ENCODE measurements around the gene MRGPRX1.
"Not testable (repeated sequence)": the region's sequence is repeated elsewhere in the genome, so short reads cannot be mapped to it uniquely, and the experiment has no call there.

Gene MRGPRX1

DNA sequence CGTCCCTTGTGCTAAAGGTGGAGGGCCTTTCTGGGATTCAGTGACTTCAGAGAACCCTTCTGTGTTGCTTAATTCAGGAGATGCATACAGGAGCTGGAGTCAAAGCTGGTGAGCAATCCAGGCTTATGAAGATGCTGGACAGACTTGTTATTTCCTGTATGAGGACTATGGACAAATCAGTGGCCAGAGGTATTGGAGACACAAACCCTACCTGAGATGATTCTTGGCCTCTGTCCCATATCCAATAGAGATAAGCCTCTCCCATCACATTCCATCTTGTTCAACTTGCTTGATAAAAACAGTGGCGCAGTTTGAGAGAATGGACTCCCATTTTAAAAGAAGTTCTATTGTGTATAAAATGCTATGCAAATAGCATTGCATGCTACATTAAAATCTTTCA lies at the start of gene MRGPRX1:
MRGPRX1 (minus strand) TSS at position 101 of the 400 bp plus-strand sequence. CDS start 4,630 bp downstream, outside the sequence.
- no peak for DNase-seq

GRCh38 chr11:18987454-18988231 lies 48.4 kb upstream of the MRGPRX1 start:
- no peak for DNase-seq

DNA sequence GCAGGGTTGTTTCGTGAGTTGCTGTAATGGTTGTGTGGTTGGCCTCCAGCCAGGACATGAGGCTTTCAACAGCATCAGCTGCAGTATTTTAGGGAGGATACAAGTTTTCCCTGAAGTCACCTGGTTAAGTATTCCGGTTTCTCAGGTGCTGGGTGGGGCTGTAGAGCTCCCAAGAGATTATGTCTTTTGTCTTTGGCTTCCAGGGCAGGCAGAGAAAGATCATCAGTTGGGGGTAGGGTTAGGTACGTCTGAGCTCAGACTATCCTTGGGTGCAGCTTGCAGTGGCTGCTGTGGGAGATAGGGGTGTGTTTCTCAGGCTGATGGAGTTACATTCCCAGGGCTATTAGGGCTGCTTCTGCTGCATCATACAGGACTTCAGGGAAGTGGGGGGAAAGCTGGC lies 47.5 kb upstream of the MRGPRX1 start:
- no peak for DNase-seq

DNA sequence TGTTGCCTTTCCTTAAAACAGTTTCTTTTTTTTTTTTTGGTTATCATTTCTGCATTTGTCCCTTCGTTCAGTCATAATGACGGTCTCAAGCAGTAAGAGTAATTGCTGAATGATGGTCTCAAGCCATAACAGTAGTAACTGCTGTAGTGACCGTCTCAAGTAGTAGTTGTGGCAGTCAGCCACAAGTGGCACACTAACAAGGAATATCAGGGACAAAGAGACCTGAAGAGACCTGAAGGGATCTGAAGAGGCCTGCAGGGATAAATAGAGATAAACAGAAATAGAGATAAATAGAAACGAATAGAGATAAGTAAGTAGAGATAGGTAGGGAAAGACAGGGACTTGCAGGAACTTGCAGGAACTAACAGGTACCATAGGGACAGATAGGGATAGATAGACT lies 42.7 kb upstream of the MRGPRX1 start:
- DNase-seq = no peak

DNA sequence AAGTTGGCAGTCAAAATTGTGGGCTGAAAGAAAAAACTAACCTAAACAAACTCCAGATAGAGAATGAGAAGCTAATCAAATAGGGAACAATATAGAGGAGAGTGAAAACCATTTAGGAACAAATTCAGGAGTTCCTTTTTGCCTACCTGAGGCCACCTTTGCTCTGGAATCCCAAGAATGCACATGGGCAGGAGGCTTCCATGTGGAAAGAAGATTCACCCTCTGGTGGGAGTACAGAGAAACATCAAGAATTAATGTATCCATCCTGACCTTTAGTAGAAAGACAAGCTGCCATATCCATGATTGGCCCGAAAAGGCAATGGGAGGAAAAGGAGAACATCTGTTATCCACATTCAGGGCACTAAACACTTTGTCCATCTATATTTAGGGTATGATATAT lies 35.0 kb upstream of the MRGPRX1 start:
- DNase-seq = no peak

- no peak for DNase-seq
Measured at GRCh38 chr11:18972336-18972735, 33.1 kb upstream of the MRGPRX1 start.

- DNase-seq = no peak
Measured at GRCh38 chr11:18969720-18970119, 30.5 kb upstream of the MRGPRX1 start.

- no peak for DNase-seq
Measured at GRCh38 chr11:18958221-18958910, 19.2 kb upstream of the MRGPRX1 start.

- DNase-seq = no peak
Measured at GRCh38 chr11:18956630-18957029, 17.4 kb upstream of the MRGPRX1 start.

GRCh38 chr11:18936002-18936673 lies 3.1 kb downstream of the MRGPRX1 start:
- DNase-seq = no peak

DNA sequence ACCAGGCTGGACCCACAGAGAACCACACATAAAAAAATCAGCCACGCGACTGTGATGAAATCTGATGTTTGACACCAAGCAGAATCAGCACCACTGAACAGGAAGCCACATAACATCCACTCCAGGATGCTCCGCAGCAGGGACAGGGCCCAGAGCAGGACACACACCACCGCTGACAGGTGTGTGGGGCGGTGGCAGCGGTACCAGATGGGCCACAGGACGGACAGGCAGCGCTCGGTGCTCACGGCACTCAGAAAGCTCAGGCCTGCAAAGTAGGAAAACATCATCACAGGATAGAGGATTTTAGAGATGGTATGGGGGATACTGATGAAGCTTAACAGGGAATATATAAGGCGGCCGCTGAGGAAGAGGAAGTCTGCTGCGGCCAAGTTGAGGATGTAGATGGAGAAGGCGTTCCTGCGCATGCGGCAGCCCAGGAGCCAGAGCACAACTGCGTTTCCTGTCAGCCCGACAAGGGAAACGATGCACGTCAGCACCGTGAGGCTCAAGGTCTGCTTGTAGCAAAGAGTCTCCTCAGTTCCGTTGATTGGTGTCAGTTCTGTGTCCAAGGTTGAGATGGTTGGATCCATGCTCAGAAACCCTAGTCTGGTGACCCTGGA lies 4.9 kb downstream of the MRGPRX1 start:
- DNase-seq = no peak

DNA sequence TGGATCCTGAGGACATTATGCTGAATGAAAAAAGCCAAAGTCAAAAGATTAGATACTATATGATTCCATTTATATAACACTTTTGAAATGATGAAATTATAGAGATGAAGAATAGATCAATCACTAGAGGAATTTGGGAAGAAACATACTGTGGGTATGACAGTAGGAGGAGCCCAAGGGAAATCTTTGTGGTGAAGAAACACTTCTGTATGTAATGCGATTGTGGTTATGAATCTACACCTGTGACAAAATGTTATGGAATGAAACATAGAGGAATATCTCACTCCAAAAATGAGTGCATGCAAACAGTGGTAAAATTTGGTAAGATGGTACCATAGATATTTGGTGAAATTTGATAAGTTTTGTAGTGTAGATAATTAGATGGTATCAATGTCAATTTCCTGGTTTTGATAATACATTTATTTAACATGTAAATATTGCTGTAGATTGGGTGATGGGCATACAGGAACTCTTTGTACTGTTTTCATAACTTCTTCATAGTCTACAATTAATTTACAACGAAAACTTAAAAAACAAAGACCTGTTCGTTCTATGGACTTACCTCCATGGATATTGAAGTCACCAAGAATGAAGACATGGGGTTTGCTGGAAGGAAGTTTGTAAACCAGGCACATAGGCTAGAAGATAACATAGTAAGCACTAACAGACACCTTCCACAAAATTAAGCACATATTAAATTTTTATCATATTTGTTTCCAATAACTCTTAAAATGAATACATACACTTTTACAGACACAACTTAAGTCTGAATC lies 11.5 kb downstream of the MRGPRX1 start:
- DNase-seq = no peak

DNA sequence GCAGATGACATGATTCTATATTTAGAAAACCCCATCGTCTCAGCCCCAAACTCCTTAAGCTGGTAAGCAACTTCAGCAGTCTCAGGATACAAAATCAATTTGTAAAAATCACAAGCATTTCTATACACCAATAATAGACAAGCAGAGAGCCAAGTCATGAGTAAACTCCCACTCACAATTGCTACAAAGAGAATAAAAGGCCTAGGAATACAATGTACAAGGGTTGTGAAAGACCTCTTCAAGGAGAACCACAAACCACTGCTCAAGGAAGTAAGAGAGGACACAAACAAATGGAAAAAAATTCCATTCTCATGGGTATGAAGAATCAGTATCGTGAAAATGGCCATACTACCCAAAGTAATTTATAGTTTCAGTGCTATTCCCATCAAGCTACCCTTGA lies 13.8 kb downstream of the MRGPRX1 start:
- DNase-seq = not testable (repeated sequence)

- no peak for DNase-seq
Measured at GRCh38 chr11:18912883-18913282, 26.3 kb downstream of the MRGPRX1 start.

- DNase-seq = no peak
Measured at GRCh38 chr11:18907391-18907790, 31.8 kb downstream of the MRGPRX1 start.

GRCh38 chr11:18900637-18901036 lies 38.6 kb downstream of the MRGPRX1 start:
- DNase-seq = not testable (repeated sequence)

GRCh38 chr11:18900151-18900611 lies 39.0 kb downstream of the MRGPRX1 start:
- not testable (repeated sequence) for DNase-seq

DNA sequence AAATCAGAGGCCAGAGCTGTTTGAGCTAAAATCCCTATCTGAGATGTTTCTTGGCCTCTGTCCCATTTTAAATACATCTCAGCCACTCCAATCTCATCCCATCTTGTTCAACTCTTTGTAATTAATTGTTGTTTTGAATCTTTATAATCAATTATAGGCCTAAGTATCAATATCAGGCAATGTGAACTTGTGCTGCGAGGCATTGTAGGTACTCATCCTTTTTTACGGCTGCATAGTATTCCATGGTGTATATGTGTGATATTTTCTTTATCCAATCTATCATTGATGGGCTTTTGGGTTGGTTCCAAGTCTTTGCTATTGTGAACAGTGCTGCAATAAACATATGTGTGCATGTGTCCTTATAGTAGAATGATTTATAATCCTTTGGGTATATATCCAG lies 47.5 kb downstream of the MRGPRX1 start:
- not testable (repeated sequence) for DNase-seq

GRCh38 chr11:18890615-18891014 lies 48.6 kb downstream of the MRGPRX1 start:
- DNase-seq = no peak
